Measurements from ENCODE around the gene MREG. TPM values are rescaled to one million over a fixed set of nuclear protein-coding genes. Genes with fewer than 3 reads are reported as not detected.

The MREG gene
- total and polyA plus RNA-seq, 9 of the 15 experiments (the other 6 are each of a cell fraction or from before 2014, with no cell fraction given) = 0.77 to 3.8 (median 2.3) TPM

DNA sequence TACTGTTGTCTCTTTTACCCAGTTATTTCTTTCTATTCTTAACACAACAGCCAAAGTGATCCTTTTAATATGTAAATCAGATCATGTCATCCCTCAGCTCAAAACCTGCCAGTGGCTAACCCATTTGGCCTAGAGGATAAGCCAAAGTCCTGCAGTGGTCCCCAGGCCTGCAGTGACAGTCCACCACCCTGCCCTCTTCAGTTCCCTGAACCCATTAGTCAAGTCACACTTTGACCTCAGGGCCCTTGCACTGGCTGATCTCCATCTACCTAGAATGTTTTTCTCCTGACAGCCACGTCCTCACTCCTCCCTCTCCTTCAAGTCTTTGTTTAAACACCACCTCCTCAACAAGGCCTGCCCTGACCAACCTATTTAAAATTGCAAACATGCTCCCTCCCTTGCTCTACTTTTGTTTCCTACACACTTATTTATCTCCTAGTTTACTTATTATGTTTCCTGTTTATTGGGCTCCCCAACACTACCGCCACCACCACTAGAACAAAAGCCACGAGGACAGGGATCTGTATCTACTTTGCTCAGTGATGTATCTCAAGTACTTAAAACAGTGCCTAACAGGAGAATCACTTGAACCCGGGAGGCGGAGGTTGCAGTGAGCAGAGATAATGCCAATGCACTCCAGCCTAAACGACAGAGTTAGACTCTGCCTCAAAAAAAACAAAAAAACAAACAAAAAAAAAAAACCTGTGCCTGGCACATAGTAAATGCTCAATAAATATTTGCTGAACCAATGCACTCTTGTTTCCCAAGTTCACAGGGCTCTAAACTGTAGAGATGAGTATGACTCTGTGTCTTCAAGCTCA lies 9.3 kb downstream of the MREG start (continued):
- TF ChIP-seq, protein P1, sequence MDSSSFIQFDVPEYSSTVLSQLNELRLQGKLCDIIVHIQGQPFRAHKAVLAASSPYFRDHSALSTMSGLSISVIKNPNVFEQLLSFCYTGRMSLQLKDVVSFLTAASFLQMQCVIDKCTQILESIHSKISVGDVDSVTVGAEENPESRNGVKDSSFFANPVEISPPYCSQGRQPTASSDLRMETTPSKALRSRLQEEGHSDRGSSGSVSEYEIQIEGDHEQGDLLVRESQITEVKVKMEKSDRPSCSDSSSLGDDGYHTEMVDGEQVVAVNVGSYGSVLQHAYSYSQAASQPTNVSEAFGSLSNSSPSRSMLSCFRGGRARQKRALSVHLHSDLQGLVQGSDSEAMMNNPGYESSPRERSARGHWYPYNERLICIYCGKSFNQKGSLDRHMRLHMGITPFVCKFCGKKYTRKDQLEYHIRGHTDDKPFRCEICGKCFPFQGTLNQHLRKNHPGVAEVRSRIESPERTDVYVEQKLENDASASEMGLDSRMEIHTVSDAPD (CRISPR knock-in tag; IDR thresholded peaks at IDR 0.05) = no peak
- no peak for TF ChIP-seq CREB5 (CRISPR knock-in tag; IDR thresholded peaks at IDR 0.05)
- no peak for TF ChIP-seq ZNF717 (CRISPR knock-in tag; IDR thresholded peaks at IDR 0.05)
- TF ChIP-seq, protein P2, sequence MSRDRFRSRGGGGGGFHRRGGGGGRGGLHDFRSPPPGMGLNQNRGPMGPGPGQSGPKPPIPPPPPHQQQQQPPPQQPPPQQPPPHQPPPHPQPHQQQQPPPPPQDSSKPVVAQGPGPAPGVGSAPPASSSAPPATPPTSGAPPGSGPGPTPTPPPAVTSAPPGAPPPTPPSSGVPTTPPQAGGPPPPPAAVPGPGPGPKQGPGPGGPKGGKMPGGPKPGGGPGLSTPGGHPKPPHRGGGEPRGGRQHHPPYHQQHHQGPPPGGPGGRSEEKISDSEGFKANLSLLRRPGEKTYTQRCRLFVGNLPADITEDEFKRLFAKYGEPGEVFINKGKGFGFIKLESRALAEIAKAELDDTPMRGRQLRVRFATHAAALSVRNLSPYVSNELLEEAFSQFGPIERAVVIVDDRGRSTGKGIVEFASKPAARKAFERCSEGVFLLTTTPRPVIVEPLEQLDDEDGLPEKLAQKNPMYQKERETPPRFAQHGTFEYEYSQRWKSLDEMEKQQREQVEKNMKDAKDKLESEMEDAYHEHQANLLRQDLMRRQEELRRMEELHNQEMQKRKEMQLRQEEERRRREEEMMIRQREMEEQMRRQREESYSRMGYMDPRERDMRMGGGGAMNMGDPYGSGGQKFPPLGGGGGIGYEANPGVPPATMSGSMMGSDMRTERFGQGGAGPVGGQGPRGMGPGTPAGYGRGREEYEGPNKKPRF (IDR thresholded peaks at IDR 0.05; ENCODE audit: low read depth, low read length) = no peak
- peak; percentile 71 for TF ChIP-seq RBM25 (IDR thresholded peaks at IDR 0.05; ENCODE audit: low read depth, low read length, severe bottlenecking)
- peak; percentile 52 for TF ChIP-seq DPF2 (IDR thresholded peaks at IDR 0.05)

Data from K562 (cell line).